DMS153 treated with DMSO at 0.1 percent for 48 hours (cell line): ENCODE results near the gene FAM107B.
"Not testable (repeated sequence)": the region's sequence is repeated elsewhere in the genome, so short reads cannot be mapped to it uniquely, and the experiment has no call there.

Source experiments
- DNase-seq: peaks from one replicate; lab custom pipeline; 2025; ENCODE audit not compliant: unreplicated experiment; lab: John Stamatoyannopoulos, UW

FAM107B gene

GRCh38 chr10:14604181-14605142 is 170.2 kb downstream of the FAM107B start:
- DNase-seq, result no peak

- DNase-seq, result no peak
Measured at GRCh38 chr10:14603534-14604102, 171.1 kb downstream of the FAM107B start.

- DNase-seq, result no peak
Measured at GRCh38 chr10:14602807-14603533, 171.7 kb downstream of the FAM107B start.

- no peak for DNase-seq
Measured at GRCh38 chr10:14601872-14602725, 172.6 kb downstream of the FAM107B start.

GRCh38 chr10:14601326-14601725 is 173.4 kb downstream of the FAM107B start:
- no peak for DNase-seq

- DNase-seq, result no peak
Measured at GRCh38 chr10:14600065-14600464, 174.6 kb downstream of the FAM107B start.

- no peak for DNase-seq
Measured at GRCh38 chr10:14598809-14599764, 175.6 kb downstream of the FAM107B start.

GRCh38 chr10:14595526-14596182 is 179.0 kb downstream of the FAM107B start:
- DNase-seq, result no peak

- no peak for DNase-seq
Measured at GRCh38 chr10:14594878-14595525, 179.7 kb downstream of the FAM107B start.

- DNase-seq, result no peak
Measured at GRCh38 chr10:14593806-14594205, 180.9 kb downstream of the FAM107B start.

- DNase-seq, result no peak
Measured at GRCh38 chr10:14592566-14592965, 182.1 kb downstream of the FAM107B start.

- DNase-seq, result no peak
Measured at GRCh38 chr10:14592026-14592425, 182.7 kb downstream of the FAM107B start.

GRCh38 chr10:14588938-14589294 is 185.8 kb downstream of the FAM107B start:
- DNase-seq, result not testable (repeated sequence)

GRCh38 chr10:14588084-14588937 is 186.4 kb downstream of the FAM107B start:
- no peak for DNase-seq

GRCh38 chr10:14587540-14588083 is 187.1 kb downstream of the FAM107B start:
- DNase-seq, result no peak

- no peak for DNase-seq
Measured at GRCh38 chr10:14586901-14587300, 187.8 kb downstream of the FAM107B start.
